ENCODE data around the gene ADISSP.

Gene ADISSP

GRCh38 chr20:3719046-3719445, 48.5 kb downstream of the ADISSP start:
- no peak overlapping the region for H3K4me3 ChIP-seq (ENCODE audit: low read depth, low read length)
- no peak for TF ChIP-seq CTCF (IDR thresholded peaks at IDR 0.05; ENCODE audit: low read depth, low read length)

GRCh38 chr20:3716195-3716834, 51.2 kb downstream of the ADISSP start:
- no peak overlapping the region for H3K4me3 ChIP-seq (ENCODE audit: low read depth, low read length)
- peak; percentile 77 for TF ChIP-seq CTCF (IDR thresholded peaks at IDR 0.05; ENCODE audit: low read depth, low read length)

GRCh38 chr20:3714092-3714491, 53.5 kb downstream of the ADISSP start:
- TF ChIP-seq CTCF (IDR thresholded peaks at IDR 0.05; ENCODE audit: low read depth, low read length): no peak

GRCh38 chr20:3712279-3712873, 55.2 kb downstream of the ADISSP start, which contains the start of gene SIGLEC1:
SIGLEC1 (minus strand) TSS chr20:3712600; CDS start chr20:3707128, 5,472 bp downstream.
- TF ChIP-seq CTCF (IDR thresholded peaks at IDR 0.05; ENCODE audit: low read depth, low read length): no peak

More at GRCh38 chr20:3714092-3714491, 53.5 kb downstream of the ADISSP start:
- H3K4me3 ChIP-seq (ENCODE audit: low read depth, low read length): no peak overlapping the region

GRCh38 chr20:3711484-3711941, 56.0 kb downstream of the ADISSP start:
- no peak for TF ChIP-seq CTCF (IDR thresholded peaks at IDR 0.05; ENCODE audit: low read depth, low read length)
- H3K4me3 ChIP-seq (ENCODE audit: low read depth, low read length): no peak overlapping the region

More at GRCh38 chr20:3712279-3712873, 55.2 kb downstream of the ADISSP start, which contains the start of gene SIGLEC1:
- no peak within 1 kb of the TSS for H3K4me3 ChIP-seq (ENCODE audit: low read depth, low read length)

- H3K4me3 ChIP-seq (ENCODE audit: low read depth, low read length): no peak overlapping the region
- TF ChIP-seq CTCF (IDR thresholded peaks at IDR 0.05; ENCODE audit: low read depth, low read length): peak; percentile 88
Measured at GRCh38 chr20:3710703-3711483, 56.7 kb downstream of the ADISSP start.
